ENCODE data around the gene TMTC4. TPM values are rescaled to one million over a fixed set of nuclear protein-coding genes. Genes with fewer than 3 reads are reported as not detected.

TMTC4 gene
- polyA plus RNA-seq, 2 of the 4 experiments (the other 2 are of a cell fraction): 15.6 to 17.5 TPM

- no peaks in the 10 kb centered on the region for H3K4me1 ChIP-seq
- FAIRE-seq (no peak), DNase-seq (ENCODE audit: low read depth in 1 of 2, low spot score in 1 of 2) (no peak), ATAC-seq (no peak)
- ChIA-PET CTCF (no interaction called here), POLR2A (no interaction called here)
- H3K4me2 ChIP-seq: no peak overlapping the region
- TF ChIP-seq NR3C1 (IDR thresholded peaks at IDR 0.05) (no peak), GATA3 (IDR thresholded peaks at IDR 0.05; ENCODE audit: borderline replicate concordance) (no peak), TP53 (CRISPR knock-in tag; IDR thresholded peaks at IDR 0.05) (no peak), ZFP36 (IDR thresholded peaks at IDR 0.05; ENCODE audit: borderline replicate concordance, partially characterized antibody) (no peak), EHMT2 (IDR thresholded peaks at IDR 0.05; ENCODE audit: low read depth) (no peak), SREBF2 (IDR thresholded peaks at IDR 0.05) (no peak), PHF8 (IDR thresholded peaks at IDR 0.05; ENCODE audit: borderline replicate concordance, low read depth) (no peak), HMGXB4 (CRISPR knock-in tag; IDR thresholded peaks at IDR 0.05; ENCODE audit: borderline replicate concordance) (no peak), REST (IDR thresholded peaks at IDR 0.05) (no peak), BHLHE40 (IDR thresholded peaks at IDR 0.05; ENCODE audit: low read depth, low read length) (no peak)
- no peak overlapping the region for H3K27ac ChIP-seq
- H3K4me3 ChIP-seq: no peak overlapping the region
- 86% methylated on average over 3 of the region's 4 CpGs for WGBS (ENCODE audit: missing lambda C conversion rate)
- H3K9me3 ChIP-seq: no peaks in the 10 kb centered on the region
Measured at GRCh38 chr13:100659578-100659977, 15.0 kb downstream of the TMTC4 start.

DNA sequence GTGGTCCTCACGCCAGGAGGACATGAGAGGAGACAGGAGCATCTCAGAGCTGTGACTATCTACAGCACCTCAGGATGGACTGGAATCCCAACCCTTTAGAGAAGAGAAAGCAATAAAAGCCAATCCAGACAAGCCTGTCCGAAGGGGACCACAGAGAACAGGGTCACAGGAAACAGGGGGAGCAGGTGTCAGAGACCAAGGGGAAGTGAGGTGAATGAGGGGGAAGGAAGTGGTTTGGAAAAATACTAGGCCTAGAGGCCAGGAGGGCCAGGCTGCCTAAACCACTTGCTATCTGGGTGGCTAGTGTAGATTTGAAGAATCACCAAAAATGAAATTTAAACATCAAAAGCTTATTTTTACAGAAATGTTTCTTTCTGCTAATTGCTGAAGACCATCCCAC is 16.2 kb downstream of the TMTC4 start:
- 50% methylated on average over 2 of the region's 2 CpGs for WGBS (ENCODE audit: missing lambda C conversion rate)

More for the DNA sequence above, 16.2 kb downstream of the TMTC4 start:
- no peak for DNase-seq (ENCODE audit: low read depth in 1 of 2, low spot score in 1 of 2)
- Histone ChIP-seq H3K9me3 (no peaks in the 10 kb centered on the region), H3K4me3 (no peak overlapping the region), H3K4me2 (no peak overlapping the region), H3K27ac (no peak overlapping the region), H3K4me1 (no peaks in the 10 kb centered on the region)
- ChIA-PET POLR2A (no interaction called here), CTCF (no interaction called here)
- no peak for ATAC-seq
- no peak for FAIRE-seq
- TF ChIP-seq REST (IDR thresholded peaks at IDR 0.05) (no peak), TFCP2L1 (CRISPR knock-in tag; IDR thresholded peaks at IDR 0.05) (no peak), KDM1A (IDR thresholded peaks at IDR 0.05; ENCODE audit: low read depth) (no peak), MAFK (IDR thresholded peaks at IDR 0.05; ENCODE audit: partially characterized antibody) (no peak), EHF (CRISPR knock-in tag; IDR thresholded peaks at IDR 0.05) (no peak), EHMT2 (IDR thresholded peaks at IDR 0.05; ENCODE audit: low read depth) (no peak), FOSL2 (IDR thresholded peaks at IDR 0.05) (no peak), FOSL2 (CRISPR knock-in tag; IDR thresholded peaks at IDR 0.05) (no peak), GATA3 (IDR thresholded peaks at IDR 0.05; ENCODE audit: borderline replicate concordance) (no peak), EP300 (IDR thresholded peaks at IDR 0.05) (no peak)
- TF ChIP-seq, protein P1, sequence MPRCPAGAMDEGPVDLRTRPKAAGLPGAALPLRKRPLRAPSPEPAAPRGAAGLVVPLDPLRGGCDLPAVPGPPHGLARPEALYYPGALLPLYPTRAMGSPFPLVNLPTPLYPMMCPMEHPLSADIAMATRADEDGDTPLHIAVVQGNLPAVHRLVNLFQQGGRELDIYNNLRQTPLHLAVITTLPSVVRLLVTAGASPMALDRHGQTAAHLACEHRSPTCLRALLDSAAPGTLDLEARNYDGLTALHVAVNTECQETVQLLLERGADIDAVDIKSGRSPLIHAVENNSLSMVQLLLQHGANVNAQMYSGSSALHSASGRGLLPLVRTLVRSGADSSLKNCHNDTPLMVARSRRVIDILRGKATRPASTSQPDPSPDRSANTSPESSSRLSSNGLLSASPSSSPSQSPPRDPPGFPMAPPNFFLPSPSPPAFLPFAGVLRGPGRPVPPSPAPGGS (IDR thresholded peaks at IDR 0.05): no peak
- TF ChIP-seq, protein P2, sequence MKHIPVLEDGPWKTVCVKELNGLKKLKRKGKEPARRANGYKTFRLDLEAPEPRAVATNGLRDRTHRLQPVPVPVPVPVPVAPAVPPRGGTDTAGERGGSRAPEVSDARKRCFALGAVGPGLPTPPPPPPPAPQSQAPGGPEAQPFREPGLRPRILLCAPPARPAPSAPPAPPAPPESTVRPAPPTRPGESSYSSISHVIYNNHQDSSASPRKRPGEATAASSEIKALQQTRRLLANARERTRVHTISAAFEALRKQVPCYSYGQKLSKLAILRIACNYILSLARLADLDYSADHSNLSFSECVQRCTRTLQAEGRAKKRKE (CRISPR knock-in tag; IDR thresholded peaks at IDR 0.05; ENCODE audit: low read depth): no peak
